H9 (cell line): ENCODE measurements around the gene DOCK1. TPM values are rescaled to one million over a fixed set of nuclear protein-coding genes. Genes with fewer than 3 reads are reported as not detected.

Experiments
- DNase-seq: peaks from one replicate; pipeline ENCODE4 v3.0.0-alpha.2; 2017
- H2AFZ ChIP-seq: one replicate; pipeline ENCODE4 v1.6.1; 2013; ENCODE audit warnings: mild to moderate bottlenecking, low read length, control low read depth, moderate library complexity
- H2AK5ac ChIP-seq: 2 replicates; pipeline ENCODE4 v1.6.1; 2013; ENCODE audit warnings: low read length, control low read depth, mixed read lengths; ENCODE audit not compliant: insufficient read length
- H2BK120ac ChIP-seq: one replicate; pipeline ENCODE4 v1.6.1; 2013; ENCODE audit warnings: low read depth, mild to moderate bottlenecking, low read length, control low read depth, inconsistent platforms; ENCODE audit not compliant: poor library complexity, severe bottlenecking
- H2BK12ac ChIP-seq: 2 replicates; pipeline ENCODE4 v1.6.1; 2013; ENCODE audit warnings: low read length, control low read depth, mixed read lengths, low read depth; ENCODE audit not compliant: insufficient read length
- H2BK15ac ChIP-seq: 2 replicates; pipeline ENCODE4 v1.6.1; 2013; ENCODE audit warnings: low read depth, low read length, control low read depth
- H2BK20ac ChIP-seq: one replicate; pipeline ENCODE4 v1.6.1; 2013; ENCODE audit warnings: low read depth, mild to moderate bottlenecking, low read length, control low read depth, inconsistent platforms; ENCODE audit not compliant: poor library complexity, severe bottlenecking
- H2BK5ac ChIP-seq: 2 replicates; pipeline ENCODE4 v1.6.1; 2013; ENCODE audit warnings: low read length, control low read depth, mixed read lengths; ENCODE audit not compliant: insufficient read length
- H3K14ac ChIP-seq: 2 replicates; pipeline ENCODE4 v1.6.1; 2013; ENCODE audit warnings: low read length, control low read depth; ENCODE audit not compliant: insufficient read depth
- H3K18ac ChIP-seq: 2 replicates; pipeline ENCODE4 v1.6.1; 2013; ENCODE audit warnings: low read depth, mild to moderate bottlenecking, mixed read lengths, low read length, control low read depth; ENCODE audit not compliant: insufficient read length
- H3K23ac ChIP-seq: 2 replicates; pipeline ENCODE4 v1.6.1; 2013; ENCODE audit warnings: low read length, control low read depth, mixed read lengths, low read depth; ENCODE audit not compliant: insufficient read length
- H3K23me2 ChIP-seq: 2 replicates; pipeline ENCODE4 v1.6.1; 2013; ENCODE audit warnings: low read depth, mild to moderate bottlenecking, mixed read lengths, low read length, control low read depth; ENCODE audit not compliant: insufficient read length, poor library complexity, severe bottlenecking
- H3K27ac ChIP-seq: 2 replicates; pipeline ENCODE4 v1.5.1; 2013; ENCODE audit warnings: low read length, control low read depth, mixed read lengths, low read depth; ENCODE audit not compliant: insufficient read length
- H3K27me3 ChIP-seq: 2 replicates; pipeline ENCODE4 v1.6.1; 2013; ENCODE audit warnings: low read length, control low read depth, inconsistent platforms; ENCODE audit not compliant: insufficient read depth
- H3K4ac ChIP-seq: 2 replicates; pipeline ENCODE4 v1.6.1; 2013; ENCODE audit warnings: low read depth, mild to moderate bottlenecking, control low read depth, inconsistent platforms, low read length, moderate library complexity
- H3K4me1 ChIP-seq: 2 replicates; pipeline ENCODE4 v1.6.1; 2013; ENCODE audit warnings: low read length, control low read depth, inconsistent platforms; ENCODE audit not compliant: insufficient read depth
- H3K4me2 ChIP-seq: 2 replicates; pipeline ENCODE4 v1.6.1; 2013; ENCODE audit warnings: low read length, control low read depth, mixed read lengths; ENCODE audit not compliant: insufficient read length, insufficient read depth
- H3K56ac ChIP-seq: 2 replicates; pipeline ENCODE4 v1.6.1; 2013; ENCODE audit warnings: low read depth, mild to moderate bottlenecking, mixed read lengths, low read length, control low read depth; ENCODE audit not compliant: insufficient read length
- H3K79me1 ChIP-seq: 2 replicates; pipeline ENCODE4 v1.6.1; 2013; ENCODE audit warnings: low read depth, mild to moderate bottlenecking, moderate library complexity, low read length, control low read depth, inconsistent platforms; ENCODE audit not compliant: insufficient read depth, poor library complexity, severe bottlenecking
- H3K79me2 ChIP-seq: 2 replicates; pipeline ENCODE4 v1.6.1; 2013; ENCODE audit warnings: low read length, control low read depth, inconsistent platforms; ENCODE audit not compliant: insufficient read depth
- H3K9ac ChIP-seq: 2 replicates; pipeline ENCODE4 v1.6.1; 2013; ENCODE audit warnings: low read length, control low read depth, mixed read lengths; ENCODE audit not compliant: insufficient read length; ENCODE audit errors: extremely low read depth
- H3K9me3 ChIP-seq: one replicate; pipeline ENCODE4 v1.6.1; 2013; ENCODE audit warnings: low read depth, low read length, inconsistent platforms; ENCODE audit not compliant: control insufficient read depth
- H3T11ph ChIP-seq: one replicate; pipeline ENCODE4 v1.6.1; 2013; ENCODE audit warnings: mild to moderate bottlenecking, low read length, control low read depth, inconsistent platforms
- H4K20me1 ChIP-seq: one replicate; pipeline ENCODE4 v1.6.1; 2013; ENCODE audit not compliant: control insufficient read depth, insufficient read length, insufficient read depth
- H4K5ac ChIP-seq: 2 replicates; pipeline ENCODE4 v1.6.1; 2013; ENCODE audit warnings: low read depth, mild to moderate bottlenecking, mixed read lengths, low read length, control low read depth; ENCODE audit not compliant: insufficient read length
- H4K8ac ChIP-seq: replicated peaks from 2 replicates; pipeline ENCODE4 v1.6.1; 2013; ENCODE audit warnings: low read length, control low read depth, mixed read lengths, low read depth; ENCODE audit not compliant: insufficient read length
- H4K91ac ChIP-seq: 2 replicates; pipeline ENCODE4 v1.6.1; 2013; ENCODE audit warnings: low read depth, mild to moderate bottlenecking, moderate library complexity, mixed read lengths, low read length, control low read depth; ENCODE audit not compliant: insufficient read length
- H3K27ac Mint-ChIP-seq, 3 experiments: 2 replicates in 2 of 3; 3 replicates in 1 of 3; pipeline ENCODE4 v1.8.0; 2020 to 2021; ENCODE audit warnings: mixed read lengths in 3 of 3, mild to moderate bottlenecking in 1 of 3, moderate library complexity in 1 of 3
- H3K27me3 Mint-ChIP-seq: 2 replicates; pipeline ENCODE4 v1.8.0; 2021; ENCODE audit warnings: low read depth, mild to moderate bottlenecking, moderate library complexity, mixed read lengths
- H3K36me3 Mint-ChIP-seq, 3 experiments: 2 replicates in 2 of 3; 3 replicates in 1 of 3; pipeline ENCODE4 v1.8.0; 2020 to 2021; ENCODE audit warnings: low read depth in 3 of 3, mixed read lengths in 3 of 3; ENCODE audit not compliant: insufficient read depth in 1 of 3
- H3K4me1 Mint-ChIP-seq, 2 experiments: 2 replicates each; pipeline ENCODE4 v1.8.0; 2020; ENCODE audit warnings: mixed read lengths in 2 of 2
- H3K4me3 Mint-ChIP-seq, 2 experiments: 2 replicates in 1 of 2; 3 replicates in 1 of 2; pipeline ENCODE4 v1.8.0; 2020 to 2021; ENCODE audit warnings: mild to moderate bottlenecking in 2 of 2, mixed read lengths in 2 of 2, moderate library complexity in 1 of 2
- H3K9me3 Mint-ChIP-seq, 2 experiments: 2 replicates in 1 of 2; 3 replicates in 1 of 2; pipeline ENCODE4 v1.8.0; 2020; ENCODE audit warnings: mild to moderate bottlenecking in 2 of 2, mixed read lengths in 2 of 2, moderate library complexity in 1 of 2
- CTCF ChIP-seq: fragments of 200-600 bp; sonication (generic); conservative IDR thresholded peaks from 3 replicates; pipeline ENCODE4 v1.8.0; 2021; ENCODE audit warnings: antibody characterized with exemption, mild to moderate bottlenecking
- WGBS: extraction: QIAGEN DNeasy Blood & Tissue Kit; methylation state at CpG from one replicate; pipeline ENCODE4 v1.1.7; 2013; ENCODE audit warnings: missing lambda C conversion rate, low lambda C conversion rate, mixed read lengths; ENCODE audit not compliant: insufficient read length; ENCODE audit errors: extremely low coverage; 5-methylcytosine and 5-hydroxymethylcytosine counted together
- total RNA-seq: library from RNA; stranded (reverse); gene quantifications from 2 replicates; pipeline ENCODE4 v1.2.1, GENCODE V29; 2021

The DOCK1 gene
- total RNA-seq, 1 experiment from 2014 or later, result 57.0 TPM

GRCh38 chr10:127463548-127463947 lies 558.3 kb downstream of the DOCK1 start:
- Mint-ChIP-seq H3K4me1 (no peaks in the 10 kb centered on the region), H3K36me3 (peaks cover 0 to 2% (median under 1%) of the 10 kb centered on the region in 3 experiments; a peak in 1 of 7 replicates), H3K9me3 (peaks cover 6 to 11% of the 10 kb centered on the region in 2 experiments; a peak in 4 of 5 replicates), H3K27me3 (peaks cover 3% of the 10 kb centered on the region), H3K27ac (peak overlapping the region in 1 of 3 experiments; percentile 26; a peak in 1 of 7 replicates), H3K4me3 (no peak overlapping the region)
- no peak overlapping the region for H3K27ac ChIP-seq
- H3K9me3 ChIP-seq, result no peaks in the 10 kb centered on the region
- H2BK20ac ChIP-seq, result no peak overlapping the region
- H3K79me1 ChIP-seq, result no peaks in the 10 kb centered on the region
- no peak overlapping the region for H2BK15ac ChIP-seq
- no peak overlapping the region for H2AFZ ChIP-seq
- H3K4me1 ChIP-seq, result no peaks in the 10 kb centered on the region
- no peak overlapping the region for H3K23ac ChIP-seq
- DNase-seq, result no peak
- H2BK12ac ChIP-seq, result no peak overlapping the region
- no peak for TF ChIP-seq CTCF
- H3K18ac ChIP-seq, result no peak overlapping the region
- no peak overlapping the region for H2BK5ac ChIP-seq
- no peak overlapping the region for H3K56ac ChIP-seq
- H3K4ac ChIP-seq, result no peak overlapping the region
- no peak overlapping the region for H2AK5ac ChIP-seq
- H4K5ac ChIP-seq, result no peak overlapping the region
- H3K14ac ChIP-seq, result no peak overlapping the region
- H2BK120ac ChIP-seq, result no peak overlapping the region
- H4K8ac ChIP-seq, result no peak overlapping the region
- no peak overlapping the region for H4K91ac ChIP-seq
- no peaks in the 10 kb centered on the region for H3K79me2 ChIP-seq
- no peak overlapping the region for H3T11ph ChIP-seq
- no peaks in the 10 kb centered on the region for H3K23me2 ChIP-seq
- H3K4me2 ChIP-seq, result no peak overlapping the region
- WGBS, result no CpG with 5 or more reads among the region's 10 CpGs
- H4K20me1 ChIP-seq, result no peaks in the 10 kb centered on the region
- no peaks in the 10 kb centered on the region for H3K27me3 ChIP-seq
- no peak overlapping the region for H3K9ac ChIP-seq
